ENCODE measurements around the gene TTC28.
"Not testable (repeated sequence)": the region's sequence is repeated elsewhere in the genome, so short reads cannot be mapped to it uniquely, and the experiment has no call there.

TTC28 gene

DNA sequence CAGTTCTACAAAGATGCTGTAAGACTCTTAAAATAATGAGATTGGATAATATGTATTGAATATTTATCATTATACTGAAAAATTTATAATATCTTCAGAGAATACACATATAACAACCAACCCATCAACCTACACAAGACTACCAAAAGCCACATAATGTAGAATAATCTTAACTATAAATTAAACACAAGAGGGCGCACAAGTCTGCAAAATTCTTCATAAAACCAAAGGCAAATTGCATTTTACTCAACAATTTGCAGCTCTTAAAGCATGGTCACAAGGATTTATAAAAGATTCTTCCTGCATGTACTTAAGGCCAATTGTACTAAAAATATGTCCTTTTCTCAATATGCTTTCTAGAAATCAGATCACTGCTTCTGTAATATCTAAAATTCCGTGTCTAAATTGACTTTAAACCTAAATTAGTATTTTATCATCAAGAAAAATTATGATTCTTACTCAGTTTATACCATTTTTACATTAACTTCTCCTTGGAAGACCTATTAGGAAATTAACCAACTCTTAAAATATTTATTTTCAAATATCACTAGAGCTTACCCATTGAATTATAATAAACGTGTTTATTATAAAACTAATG lies 79.0 kb downstream of the TTC28 start:
- peak; percentile 11 to 65 (median 64) for DNase-seq

DNA sequence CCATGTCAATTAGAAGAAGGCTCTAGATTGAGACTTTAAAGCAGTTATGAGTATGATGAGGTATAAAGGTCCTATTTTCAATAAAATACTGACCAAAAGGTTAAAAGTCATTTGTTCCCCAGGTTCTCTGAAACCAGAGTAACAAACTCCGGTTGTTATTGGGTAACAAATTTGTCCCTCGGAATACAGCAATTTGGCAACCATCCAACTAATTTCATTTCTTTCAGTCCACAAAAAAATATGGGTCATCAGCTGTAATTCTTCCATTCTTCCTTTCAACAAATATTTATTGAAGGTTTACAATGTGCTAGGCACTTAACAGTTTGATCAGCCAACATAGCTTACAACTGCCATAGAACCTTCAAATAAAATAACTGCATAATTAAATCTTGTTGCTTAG lies 79.9 kb downstream of the TTC28 start:
- no peak for DNase-seq

DNA sequence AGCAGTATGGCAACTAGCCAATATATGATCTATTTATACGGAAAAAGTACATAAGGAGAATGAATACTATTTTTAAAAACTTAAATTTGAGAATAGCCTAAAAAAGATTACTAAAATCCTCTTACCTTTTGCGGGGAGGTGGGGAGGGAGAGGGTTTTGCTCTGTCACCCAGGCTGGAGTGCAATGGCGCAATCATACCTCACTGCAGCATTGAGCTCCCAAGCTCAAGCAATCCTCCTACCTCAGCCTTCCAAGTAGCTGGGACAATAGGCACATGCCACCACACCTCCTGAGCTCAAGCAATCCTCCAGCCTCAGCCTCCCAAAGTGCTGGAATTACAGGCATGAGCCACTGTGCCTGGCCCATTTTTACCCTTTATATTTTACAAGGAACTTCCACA lies 82.0 kb downstream of the TTC28 start:
- no peak for DNase-seq

DNA sequence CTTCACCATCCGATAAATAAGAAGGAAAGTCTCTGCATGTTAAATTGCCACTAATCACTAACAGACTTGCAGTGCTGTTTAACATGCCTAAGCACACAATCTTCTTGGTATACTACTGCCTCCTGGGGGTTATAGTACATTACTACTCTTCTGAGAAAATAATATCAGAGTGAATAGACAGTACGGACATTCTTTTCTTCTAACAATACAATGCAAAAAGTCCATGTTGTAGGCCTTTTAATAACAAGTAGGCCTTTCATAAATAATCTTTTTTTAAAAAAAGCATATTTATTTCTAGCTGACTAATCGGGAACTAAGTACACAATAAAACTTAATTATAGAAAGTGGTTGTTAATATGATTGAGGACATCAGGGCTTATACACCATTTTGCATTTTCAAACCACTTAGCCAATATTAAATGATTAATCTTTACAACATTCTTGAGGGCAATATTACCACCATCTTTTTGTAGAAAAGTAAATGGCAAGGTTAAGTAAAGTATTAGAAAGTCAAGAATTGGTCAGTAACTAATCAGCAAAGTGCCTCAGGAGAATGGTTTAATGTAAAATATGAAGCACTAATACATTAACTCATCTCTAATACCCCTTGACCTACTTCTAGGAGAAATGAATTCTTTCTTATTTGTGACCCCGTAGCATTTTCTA lies 84.7 kb downstream of the TTC28 start:
- DNase-seq: peak; percentile 22 to 72 (median 47)

DNA sequence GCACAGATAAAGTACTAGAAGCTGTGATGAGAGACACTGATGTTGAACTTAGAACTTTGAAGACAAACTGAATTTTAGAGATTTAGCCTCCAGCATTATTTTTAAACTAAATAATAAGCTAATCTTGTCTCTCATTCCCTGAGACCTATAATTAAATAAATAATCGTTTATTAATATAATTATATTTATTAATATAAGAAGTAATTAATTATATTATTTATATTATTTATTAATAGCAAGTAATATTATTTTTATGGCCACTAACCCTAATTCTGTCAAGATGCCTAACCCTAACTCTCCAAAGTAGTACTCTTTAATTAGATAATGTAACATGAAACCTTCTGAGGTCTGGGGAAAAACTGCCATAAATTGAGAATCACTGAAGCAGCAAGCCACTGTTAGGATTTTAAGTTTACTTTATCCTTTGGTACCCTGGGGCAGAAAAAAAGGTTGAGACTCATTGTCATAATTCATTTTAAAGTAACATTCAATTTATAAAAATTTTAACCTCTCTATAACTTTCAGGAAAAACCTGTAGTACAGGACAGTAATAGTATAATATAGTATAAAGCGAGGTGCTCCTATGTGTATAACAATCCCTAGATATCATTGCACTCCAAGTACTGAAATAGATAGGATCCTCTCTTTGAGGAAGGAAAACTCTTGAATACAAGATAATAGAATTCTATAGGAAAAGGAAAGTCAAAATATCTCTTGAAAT lies 85.4 kb downstream of the TTC28 start:
- no peak for DNase-seq

DNA sequence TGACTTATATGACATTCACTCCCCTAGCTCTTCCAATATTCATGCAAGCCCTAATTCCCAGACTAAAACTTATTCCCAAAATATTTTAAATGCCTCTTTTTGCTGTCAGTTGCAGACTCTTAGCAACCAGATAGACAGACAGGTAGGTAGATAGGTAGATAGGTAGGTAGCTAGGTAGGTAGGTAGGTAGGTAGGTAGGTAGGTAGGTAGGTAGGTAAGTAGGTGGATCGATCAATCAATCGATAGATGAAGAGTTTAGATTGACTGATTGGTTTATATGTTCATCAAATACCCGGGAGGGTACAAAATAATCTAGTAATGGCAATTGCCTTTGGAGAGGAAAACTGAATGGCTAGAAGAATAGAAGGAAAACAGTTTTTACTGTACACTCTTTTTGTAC lies 86.3 kb downstream of the TTC28 start:
- no peak for DNase-seq

DNA sequence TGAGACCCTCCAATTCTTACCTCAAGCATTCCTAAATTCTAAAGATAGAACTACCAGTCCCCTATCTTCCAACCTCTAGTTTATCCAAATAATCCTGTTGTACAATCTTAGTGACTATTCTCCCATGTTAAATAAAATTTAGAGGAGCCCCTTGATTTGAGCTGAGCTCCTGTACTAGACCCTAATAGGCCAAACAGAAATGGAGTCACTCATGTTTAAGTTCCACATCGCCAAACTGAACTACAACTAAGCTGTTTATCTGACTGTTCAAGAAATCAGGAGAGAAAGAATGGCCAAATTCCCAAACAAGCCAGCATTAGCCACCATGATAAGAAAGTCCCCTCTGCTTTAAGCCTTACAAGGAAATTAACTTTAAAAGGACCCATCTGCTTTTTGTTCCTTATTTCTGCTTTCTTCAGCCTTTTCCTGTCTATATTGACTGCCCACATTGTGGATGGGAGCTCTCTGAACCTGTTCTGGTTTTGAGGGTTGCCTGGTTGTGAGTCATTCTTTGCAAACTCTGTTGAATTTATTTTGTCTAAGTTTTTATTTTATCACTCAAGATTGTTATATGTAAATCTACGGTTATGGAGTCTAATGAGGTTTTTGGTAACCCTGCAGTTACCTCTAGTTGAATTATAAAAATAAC lies 90.4 kb downstream of the TTC28 start:
- DNase-seq: no peak

DNA sequence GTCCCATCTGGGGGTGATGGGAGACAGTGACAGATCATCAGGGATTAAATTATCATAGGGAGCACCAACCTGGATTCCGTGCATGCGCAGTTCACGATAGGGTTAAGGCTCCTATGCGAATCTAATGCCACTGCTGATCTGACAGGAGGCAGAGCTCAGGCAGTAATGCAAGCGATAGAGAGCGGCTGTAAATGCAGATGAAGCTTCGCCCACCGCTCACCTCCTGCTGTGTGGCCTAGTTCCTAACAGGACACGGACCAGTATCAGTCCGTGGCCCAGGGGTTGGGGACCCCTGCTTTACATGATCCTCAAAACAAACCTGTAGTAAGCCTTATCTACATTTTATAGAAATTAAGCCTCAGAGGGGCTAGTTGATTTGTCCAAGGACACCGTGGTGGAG lies 94.3 kb downstream of the TTC28 start:
- no peak for DNase-seq

DNA sequence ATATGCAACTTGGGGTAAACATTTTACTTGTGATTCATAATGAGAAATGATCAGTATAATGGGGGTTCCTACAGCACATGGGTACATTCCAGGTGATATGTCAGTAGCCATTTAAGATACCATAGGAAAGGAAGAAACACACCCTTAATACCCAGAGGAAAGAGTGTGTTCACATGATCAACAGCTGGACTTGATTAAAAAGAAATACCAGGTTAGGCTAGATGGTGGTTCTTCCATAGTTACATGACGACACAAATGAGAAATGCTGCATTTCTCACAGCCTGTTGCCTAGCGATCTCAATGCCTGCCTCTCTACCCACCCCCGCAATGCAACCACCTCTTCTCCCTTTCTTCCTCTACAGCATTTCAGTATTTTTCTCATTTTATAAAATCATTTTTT lies 96.8 kb downstream of the TTC28 start:
- DNase-seq: peak in 1 of 3 experiments; percentile 19

DNA sequence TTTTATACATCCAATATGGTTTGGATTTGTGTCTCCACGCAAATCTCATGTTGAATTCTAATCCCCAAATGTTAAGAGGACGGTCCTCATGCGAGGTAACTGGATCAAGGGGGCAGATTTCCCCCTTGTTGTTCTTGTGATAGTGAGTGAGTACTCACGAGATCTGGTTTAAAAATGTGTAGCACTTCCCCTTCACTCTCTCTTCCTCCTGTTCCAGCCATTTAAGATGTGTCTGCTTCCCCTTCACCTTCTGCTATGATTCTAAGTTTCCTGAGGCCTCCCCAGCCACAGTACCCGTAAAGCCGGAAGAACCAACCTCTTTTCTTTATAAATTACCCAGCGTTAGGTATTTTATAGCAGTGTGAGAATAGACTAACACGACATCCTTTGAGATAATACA lies 98.6 kb downstream of the TTC28 start:
- no peak for DNase-seq

DNA sequence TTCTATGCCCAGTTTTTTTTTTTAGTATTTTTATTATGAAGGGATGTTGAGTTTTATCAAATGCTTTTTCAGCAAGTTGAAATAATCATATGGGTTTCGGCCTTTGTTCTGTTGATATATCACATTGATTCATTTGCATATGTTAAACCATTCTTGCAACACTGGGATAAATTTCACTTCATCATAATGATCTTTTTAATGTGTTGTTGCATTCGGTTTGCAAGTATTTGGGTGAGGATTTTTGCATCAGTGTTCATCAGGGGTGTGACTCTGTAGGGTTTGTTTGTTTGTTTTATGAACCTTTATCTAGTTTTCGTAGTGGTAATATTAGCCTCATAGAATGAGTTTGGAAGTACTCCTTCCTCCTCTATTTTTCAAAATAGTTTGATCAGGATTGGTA lies 103.5 kb downstream of the TTC28 start:
- DNase-seq: no peak

DNA sequence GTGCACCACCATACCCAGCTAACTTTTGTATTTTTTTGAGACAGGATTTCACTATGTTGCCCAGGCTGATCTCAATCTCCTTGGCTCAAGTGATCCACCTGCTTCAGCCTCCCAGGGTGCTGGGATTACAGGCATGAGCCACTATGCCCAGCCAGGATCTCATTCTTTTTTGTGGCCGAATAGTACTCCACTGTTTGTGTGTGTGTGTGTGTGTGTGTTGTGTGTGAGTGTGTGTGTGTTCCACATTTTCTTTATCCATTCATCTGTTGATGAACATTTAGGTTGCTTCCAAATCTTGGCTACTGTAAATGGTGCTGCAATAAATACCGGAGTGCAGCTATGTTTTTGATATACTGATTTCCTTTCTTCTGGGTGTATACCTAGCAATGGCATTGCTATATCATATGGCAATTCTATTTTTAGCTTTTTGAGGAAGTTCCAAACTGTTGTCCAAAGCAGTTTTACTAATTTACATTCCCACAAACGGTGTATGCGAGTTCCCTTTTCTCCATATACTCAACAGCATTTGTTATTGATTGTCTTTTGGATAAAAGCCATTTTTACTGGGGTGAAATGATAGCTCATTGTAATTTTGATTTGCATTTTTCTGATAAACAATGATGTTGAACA lies 105.4 kb downstream of the TTC28 start:
- no peak for DNase-seq

DNA sequence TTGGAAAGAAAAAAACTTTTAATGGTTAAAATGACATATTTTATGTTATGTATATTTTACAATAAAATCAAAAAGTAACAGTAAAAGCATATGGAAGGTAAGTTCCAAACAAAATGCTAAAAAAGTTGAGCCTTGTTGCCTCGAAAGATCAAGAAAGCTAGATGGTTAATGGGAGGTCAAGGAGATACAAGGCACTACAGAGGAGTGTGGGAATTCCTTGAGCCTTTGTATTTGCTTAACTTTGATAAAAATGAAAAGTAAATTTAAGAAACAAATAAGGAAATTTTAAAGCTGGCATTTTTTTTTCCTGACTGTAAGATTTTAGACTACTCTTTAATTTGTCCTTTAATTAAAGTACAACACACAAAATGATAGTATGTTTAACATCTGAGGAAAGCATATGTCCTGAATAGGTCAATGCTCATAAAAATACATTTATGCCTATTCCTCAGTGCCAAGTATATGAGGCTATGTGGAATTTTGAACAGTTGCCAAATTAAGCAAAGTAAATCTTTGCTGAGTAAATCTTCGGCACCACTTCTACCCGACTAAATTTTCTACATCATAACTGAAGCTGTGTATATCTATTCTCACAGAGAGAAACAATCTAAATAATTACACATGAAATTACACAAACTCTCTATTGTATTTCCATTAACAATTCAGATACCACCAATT lies 108.8 kb downstream of the TTC28 start:
- no peak for DNase-seq

DNA sequence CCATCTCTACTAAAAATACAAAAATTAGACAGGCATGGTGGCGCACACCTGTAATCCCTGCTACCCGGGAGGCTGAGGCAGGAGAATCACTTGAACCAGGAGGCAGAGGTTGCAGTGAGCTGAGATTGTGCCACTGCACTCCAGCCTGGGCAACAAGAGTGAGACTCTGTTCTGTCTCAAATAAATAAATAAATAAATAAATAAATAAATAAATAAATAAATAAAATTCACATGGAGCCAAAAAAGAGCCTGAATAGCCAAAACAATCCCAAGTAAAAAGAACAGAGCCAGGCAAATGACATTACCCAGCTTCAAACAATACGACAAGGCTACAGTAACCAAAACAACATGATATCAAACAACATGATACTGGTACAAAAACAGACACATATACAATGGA lies 110.7 kb downstream of the TTC28 start:
- not testable (repeated sequence) for DNase-seq

DNA sequence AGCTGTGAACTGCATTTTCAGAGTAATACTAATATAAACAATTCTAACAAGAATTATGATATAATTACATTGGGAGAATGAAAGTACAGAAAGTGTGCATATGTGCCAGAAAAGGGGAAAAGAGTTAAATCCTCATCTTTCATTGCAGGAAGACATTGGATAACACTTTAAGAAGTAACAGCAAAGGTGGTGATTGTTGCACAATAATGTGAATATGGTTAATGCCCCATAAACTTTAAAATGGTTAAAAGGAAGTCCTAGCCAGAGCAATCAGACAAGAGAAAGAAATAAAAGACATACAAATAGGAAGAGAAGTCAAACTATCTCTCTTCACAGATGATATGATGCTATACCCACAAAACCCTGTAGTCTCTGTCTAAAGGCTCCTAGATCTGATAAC lies 111.5 kb downstream of the TTC28 start:
- DNase-seq: no peak

DNA sequence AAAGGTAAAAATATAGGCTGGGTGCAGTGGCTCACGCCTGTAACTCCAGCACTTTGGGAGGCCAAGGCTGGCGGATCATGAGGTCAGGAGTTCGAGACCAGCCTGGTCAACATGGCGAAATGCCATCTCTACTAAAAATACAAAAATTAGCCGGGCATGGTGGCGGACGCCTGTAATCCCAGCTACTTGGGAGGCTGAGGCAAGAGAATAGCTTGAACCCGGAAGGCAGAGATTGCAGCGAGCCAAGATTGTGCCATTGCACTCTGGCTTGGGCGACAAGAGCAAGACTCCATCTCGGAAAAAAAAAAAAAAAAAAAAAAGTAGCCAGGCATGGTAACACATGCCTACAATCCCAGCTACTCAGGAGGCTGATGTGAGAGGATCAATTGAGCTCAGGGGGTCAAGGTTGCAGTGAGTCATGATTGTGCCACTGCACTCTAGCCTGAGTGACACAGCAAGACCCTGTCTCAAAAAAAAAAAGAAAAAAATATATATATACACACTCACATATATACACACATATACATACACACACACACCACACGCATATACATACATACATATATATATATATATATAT lies 112.6 kb downstream of the TTC28 start:
- DNase-seq: not testable (repeated sequence)

DNA sequence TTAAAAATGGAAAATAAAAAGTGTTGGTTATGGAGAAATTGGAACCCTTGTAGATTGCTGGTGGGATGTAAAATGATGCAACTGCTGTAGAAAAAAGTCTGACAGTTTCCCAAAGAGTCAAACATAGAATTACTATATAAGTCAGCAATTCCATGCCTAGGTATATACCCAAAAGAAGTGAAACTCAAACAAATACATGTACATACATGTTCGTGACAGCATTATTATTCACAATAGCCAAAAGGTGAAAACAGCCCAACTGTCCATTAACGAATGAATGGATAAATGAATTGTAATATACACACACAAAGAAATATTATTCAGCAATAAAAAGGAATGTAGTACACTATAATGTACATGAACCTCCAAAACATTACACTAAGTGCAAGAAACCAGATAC lies 116.0 kb downstream of the TTC28 start:
- DNase-seq: no peak

DNA sequence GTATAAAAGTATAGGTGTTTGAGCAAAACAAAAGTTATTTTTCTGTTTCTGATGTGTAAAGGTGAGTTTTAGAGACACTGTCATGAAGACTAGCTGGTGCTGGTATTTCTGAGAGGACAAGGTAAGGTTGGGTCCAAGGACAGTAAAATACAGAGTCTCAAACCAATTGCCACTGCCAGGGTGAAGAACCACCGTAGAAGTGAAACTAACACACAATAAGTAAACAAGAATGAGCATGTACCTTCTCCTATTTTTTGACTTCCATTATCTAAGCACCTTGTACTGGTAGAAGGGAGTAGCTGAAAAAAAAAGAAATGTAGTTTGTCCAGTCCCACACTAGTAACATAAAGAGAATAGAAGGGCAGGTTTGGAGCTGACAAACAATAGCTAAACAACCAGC lies 117.3 kb downstream of the TTC28 start:
- DNase-seq: no peak

DNA sequence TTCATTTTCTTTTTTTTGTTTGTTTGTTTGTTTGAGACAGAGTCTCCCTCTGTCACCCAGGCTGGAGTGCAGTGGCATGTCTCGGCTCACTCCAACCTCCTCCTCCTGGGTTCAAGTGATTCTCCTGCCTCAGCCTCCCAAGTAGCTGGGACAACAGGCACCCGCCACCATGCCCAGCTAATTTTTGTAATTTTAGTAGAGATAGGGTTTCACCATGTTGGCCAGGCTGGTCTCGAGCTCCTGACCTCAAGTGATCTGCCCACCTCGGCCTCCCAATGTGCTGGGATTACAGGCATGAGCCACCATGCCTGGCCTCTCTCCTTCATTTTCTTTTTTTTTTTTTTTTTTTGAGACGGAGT lies 118.9 kb downstream of the TTC28 start:
- DNase-seq: not testable (repeated sequence)

DNA sequence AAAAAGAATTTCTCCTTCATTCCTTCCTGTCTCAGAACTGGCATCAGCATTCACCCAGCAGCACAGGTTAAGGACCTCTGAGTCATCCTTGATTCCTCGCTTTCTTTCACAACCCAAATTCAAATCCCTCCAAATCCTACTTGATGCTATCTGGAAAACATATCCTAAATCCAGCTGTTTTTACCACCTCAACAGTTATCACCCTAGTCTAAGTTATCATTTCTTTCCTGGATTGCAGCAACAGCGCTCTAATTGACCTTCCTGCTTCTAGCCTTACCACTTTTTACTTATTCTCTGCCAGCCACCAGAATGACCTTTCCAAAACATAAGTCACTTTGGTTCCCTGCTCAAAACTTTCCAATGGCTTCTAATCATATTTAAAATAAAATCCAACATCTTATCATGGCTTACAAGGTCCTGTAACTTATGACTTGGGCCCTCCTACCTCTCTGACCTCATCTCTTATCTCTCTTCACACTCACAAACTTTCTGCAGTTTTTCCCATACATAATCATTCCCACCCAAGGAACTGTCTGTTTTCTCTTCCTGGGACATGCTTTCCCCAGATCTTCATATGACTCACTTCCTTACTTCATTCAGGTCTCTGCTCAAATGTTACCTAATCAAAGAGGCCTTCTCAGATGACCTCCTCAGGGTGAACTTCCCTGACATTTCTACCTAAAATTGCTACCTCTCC lies 119.4 kb downstream of the TTC28 start:
- no peak for DNase-seq

DNA sequence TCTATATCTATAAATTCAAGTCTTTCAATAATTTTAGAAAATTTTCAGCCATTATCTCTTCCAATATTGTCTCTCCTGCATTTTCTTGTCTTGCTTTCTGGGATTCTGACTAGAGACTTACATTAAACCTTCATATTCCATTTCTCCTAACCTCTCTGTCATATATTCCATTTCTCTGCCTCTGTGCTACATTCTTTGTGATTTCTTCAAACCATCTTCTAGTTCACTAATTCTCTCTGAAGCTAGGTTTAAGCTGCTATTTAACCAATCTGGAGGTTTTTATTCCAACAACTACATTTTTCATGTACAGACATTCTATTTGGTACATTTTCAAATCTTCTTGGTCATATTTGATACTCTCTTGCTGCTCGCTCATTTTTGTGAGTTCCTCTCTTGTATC lies 122.5 kb downstream of the TTC28 start:
- no peak for DNase-seq
